GM21381 (cell line): ENCODE results near the gene GABBR2.
"Not testable (repeated sequence)": the region's sequence is repeated elsewhere in the genome, so short reads cannot be mapped to it uniquely, and the experiment has no call there.

Experiments
- ATAC-seq: cut with Tn5 transposase; IDR thresholded peaks from one replicate; pipeline ENCODE4 v1.9.1; 2021; ENCODE audit warnings: mild to moderate bottlenecking, moderate library complexity; ENCODE audit not compliant: unreplicated experiment

Gene GABBR2

GRCh38 chr9:98491231-98491651 is 217.5 kb downstream of the GABBR2 start:
- no peak for ATAC-seq

DNA sequence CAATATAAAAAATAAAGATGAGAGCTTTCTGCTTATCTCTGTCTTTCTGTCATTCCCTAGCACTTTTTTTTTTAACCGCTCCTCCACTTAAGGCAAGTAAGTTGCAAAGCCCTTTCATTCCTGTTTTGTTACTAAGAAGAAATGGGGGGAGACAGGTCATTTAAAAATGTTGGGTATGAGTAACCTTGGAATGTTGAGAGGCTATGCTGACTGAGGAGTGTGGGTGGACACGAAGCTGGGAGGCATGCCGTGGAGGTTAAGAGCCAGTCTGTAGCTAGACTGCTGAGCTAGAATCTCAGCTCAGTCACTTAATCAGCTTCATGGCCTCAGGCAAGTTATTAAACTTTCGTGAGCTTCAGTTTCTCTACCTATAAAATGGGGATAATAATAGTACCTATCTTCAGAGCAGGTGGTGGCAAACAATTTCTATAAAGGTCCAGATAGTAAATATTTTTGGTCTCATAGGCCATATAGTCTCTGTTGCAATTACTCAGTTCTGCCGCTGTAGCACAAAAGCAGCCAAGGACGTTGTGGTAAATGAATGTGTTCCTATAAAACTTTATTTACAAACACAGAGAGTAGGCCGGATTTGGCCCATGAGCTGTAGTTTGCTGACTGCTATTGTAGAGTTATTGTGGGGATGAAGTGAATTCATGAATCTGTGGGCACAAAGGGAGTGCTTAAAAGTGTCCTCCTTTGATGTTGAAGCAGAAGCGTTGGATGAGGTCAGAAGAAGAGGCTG is 220.0 kb downstream of the GABBR2 start:
- ATAC-seq = no peak

DNA sequence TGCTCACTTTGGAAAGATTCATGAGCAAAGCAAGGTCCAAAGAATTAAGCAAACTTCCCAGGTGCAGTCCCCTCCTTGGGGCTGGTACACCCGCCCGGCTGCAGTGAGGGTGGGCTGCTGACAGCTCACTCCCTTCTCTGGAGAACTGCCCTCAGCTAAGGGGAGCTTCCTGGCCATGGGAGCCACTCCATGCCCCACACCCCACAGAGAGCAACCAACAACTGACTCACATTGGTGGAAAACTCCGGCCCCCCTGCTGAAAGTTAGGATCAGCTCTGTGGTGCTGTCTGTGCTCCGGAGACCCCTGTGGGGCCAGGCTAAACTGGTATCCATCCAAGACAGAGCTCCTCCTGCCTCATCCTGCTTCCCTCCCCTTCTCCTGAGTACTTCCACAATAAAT is 223.0 kb downstream of the GABBR2 start:
- no peak for ATAC-seq

- ATAC-seq = no peak
Observed at GRCh38 chr9:98484162-98484561, 224.6 kb downstream of the GABBR2 start.

- ATAC-seq = no peak
Observed at GRCh38 chr9:98482226-98482625, 226.5 kb downstream of the GABBR2 start.

GRCh38 chr9:98481676-98482075 is 227.1 kb downstream of the GABBR2 start:
- no peak for ATAC-seq

GRCh38 chr9:98479967-98480847 is 228.5 kb downstream of the GABBR2 start:
- no peak for ATAC-seq

- no peak for ATAC-seq
Observed at GRCh38 chr9:98479449-98479848, 229.3 kb downstream of the GABBR2 start.

GRCh38 chr9:98477884-98478283 is 230.9 kb downstream of the GABBR2 start:
- no peak for ATAC-seq

GRCh38 chr9:98472216-98472615 is 236.5 kb downstream of the GABBR2 start:
- no peak for ATAC-seq

DNA sequence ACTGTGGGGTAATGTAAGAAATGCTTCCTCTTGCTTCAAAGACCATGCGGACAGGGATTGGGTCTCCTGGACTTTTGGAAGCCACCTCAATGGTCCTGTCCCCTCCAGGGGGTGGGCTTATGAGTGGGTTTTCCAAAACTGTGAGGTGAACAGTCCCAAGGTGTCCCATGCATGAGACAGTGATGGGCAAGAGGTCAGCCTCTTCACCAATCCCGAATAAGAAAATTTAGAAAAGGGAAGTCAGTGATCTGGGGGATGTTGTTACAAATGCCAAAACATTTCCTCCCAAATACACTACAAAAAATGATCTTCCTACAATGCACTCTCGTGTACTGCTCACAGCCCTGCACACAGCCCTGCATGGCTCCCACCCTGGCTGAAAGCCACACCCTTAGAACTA is 237.6 kb downstream of the GABBR2 start:
- ATAC-seq = no peak

DNA sequence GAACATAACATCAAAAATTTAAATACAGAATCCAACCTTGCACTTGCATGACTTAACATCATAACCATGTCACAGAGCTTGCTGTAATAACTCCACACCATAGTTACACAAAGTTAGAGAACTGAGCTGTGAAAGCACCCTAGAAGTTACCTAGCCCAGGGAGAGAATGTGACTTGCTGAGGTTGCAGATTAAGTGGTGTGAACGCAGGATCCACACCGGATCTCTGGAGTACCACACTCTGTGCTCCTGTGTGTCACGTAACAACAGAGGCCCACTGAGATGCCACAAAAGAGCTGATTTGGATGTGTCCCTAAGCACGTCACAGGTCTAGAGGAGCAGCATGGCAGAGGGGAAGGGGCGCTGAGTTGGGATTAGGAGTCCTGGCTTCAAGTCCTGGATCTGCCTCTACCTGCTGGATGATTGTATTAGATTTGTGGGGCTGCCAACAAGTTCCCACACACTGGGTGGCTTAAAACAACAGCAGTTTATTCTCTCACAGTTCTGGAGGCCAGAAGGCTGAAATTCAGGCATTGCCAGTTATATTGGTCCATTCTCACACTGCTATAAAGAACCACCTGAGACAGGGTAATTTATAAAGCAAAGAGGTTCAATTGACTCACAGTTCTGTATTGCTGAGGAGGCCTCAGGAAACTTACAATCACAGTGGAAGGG is 240.0 kb downstream of the GABBR2 start:
- ATAC-seq = no peak

DNA sequence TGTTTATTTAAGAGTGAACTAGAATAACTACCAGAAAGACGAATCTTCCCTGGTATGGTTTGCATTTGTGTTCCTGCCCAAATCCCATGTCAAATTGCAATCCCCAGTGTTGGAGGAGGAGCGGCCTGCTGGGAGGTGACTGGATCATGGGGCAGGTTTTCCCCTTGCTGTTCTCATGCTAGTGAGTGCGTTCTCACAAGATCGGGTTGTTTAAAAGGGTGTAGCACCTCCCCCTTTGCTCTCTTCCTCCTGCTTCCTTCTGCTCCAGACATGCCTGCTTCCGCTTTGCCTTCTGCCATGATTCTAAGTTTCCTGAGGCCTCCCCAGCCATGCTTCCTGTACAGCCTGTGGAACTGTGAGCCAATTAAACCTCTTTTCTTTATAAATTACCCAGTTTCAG is 242.9 kb downstream of the GABBR2 start:
- ATAC-seq = no peak

DNA sequence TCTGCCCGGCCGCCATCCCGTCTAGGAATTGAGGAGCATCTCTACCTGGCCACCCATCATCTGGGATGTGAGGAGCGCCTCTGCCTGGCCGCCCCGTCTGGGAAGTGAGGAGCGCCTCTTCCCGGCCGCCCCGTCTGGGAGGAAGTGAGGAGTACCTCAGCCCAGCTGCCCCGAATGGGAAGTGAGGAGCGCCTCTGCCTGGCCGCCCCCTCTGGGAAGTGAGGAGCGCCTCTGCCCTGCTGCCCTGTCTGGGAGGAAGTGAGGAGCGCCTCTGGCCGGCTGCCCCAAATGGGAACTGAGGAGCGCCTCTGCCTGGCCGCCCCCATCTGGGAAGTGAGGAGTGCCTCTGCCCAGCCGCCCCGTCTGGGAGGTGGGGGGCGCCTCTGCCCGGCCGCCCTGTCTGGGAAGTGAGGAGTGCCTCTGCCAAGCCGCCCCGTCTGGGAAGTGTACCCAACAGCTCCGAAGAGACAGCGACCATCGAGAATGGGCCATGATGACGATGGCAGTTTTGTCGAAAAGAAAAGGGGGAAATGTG is 244.5 kb downstream of the GABBR2 start:
- not testable (repeated sequence) for ATAC-seq

DNA sequence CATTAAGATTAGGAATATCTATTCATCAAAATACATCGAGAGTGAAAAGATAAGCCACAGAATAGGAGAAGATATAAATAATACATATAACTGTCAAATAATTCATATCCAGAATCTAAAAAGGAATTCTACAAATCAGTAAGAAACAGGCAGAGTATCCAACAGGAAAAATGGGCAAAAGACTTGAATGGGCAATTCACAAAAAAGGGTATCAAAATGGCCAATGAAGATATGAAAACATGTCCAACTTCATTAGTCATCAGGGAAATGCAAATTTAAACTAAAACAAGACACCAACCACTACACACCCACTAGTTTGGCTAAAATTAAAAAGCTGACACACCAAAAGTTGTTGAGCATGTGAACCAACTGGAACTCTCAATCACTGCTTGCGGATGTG is 246.4 kb downstream of the GABBR2 start:
- no peak for ATAC-seq

GRCh38 chr9:98460704-98461103 is 248.0 kb downstream of the GABBR2 start:
- ATAC-seq = no peak

GRCh38 chr9:98457726-98458370 is 250.9 kb downstream of the GABBR2 start:
- ATAC-seq = no peak

- no peak for ATAC-seq
Observed at GRCh38 chr9:98456156-98456613, 252.6 kb downstream of the GABBR2 start.

DNA sequence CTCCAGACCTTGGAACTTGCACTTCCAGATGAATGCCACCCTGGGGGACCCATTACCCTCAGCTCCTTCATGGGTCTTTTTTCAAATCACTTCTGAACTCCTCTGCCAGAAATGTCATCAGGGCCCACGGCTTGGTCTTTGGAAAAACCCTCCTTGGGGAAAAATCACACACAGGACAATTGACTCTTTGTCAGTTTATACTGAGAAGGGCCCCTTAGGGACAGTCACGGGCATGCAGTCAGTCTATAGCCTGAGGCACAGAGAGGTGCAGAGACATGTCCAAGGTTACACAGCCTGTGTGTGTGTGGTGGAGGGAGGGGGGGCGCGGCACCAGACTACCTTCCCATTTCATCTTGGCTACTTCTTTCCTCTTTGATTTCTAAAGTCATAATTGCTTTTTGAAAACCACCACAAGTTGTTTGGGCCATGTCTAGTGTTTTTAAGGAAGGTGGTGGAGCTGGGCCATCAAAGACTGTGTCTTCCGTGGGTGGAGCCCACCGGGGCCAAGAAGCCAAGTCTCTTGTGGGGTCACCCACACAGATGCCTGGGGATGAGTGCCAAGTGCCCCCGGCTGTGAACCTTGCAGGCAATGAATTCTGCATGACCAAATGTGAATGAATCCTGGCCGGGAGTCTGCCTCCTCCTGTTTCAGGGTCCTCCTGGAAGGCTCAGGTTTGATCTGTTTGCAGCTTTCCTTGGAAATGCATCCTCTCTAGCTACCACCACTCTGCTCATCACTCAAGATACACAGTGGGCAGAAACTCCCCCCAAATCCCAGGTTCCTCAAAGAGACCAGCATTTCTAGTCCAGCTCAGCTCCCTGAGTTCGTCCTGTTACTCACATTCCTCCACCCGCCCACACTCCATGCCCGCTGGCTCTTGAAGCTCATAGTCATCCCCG is 253.2 kb downstream of the GABBR2 start:
- no peak for ATAC-seq
